GM12875 (cell line): ENCODE data around the gene EPN1.
"Not testable (repeated sequence)": the region's sequence is repeated elsewhere in the genome, so short reads cannot be mapped to it uniquely, and the experiment has no call there.

ENCODE experiments used
- H3K4me3 ChIP-seq: one replicate; pipeline ENCODE4 v1.5.1; 2011; ENCODE audit warnings: low read depth, low read length, control low read depth
- TF ChIP-seq, protein P1 (sequence below): IDR thresholded peaks from 2 replicates; pipeline ENCODE4 v1.5.1; 2011; ENCODE audit warnings: low read depth, mild to moderate bottlenecking, control low read depth, inconsistent platforms, low read length, moderate library complexity, borderline replicate concordance; ENCODE audit not compliant: insufficient read depth

Gene EPN1

DNA sequence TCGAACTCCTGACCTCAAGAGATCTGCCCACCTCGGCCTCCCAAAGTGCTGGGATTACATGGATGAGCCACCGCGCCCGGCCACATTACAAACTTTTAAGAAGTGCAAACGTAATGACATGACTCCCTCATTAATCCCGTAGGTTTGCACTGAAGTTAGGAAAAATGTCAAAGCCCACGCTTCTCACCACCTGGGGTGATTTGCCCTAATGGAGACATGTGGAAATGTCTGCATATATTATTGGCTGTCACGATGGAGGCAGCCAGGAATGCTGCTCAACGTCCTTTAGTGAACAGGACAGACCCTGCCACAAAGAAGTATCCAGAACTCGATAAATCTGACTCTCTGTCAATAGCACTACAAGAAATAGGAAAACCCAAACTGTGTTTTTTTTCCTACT is 42.2 kb downstream of the EPN1 start:
- TF ChIP-seq, protein P1, sequence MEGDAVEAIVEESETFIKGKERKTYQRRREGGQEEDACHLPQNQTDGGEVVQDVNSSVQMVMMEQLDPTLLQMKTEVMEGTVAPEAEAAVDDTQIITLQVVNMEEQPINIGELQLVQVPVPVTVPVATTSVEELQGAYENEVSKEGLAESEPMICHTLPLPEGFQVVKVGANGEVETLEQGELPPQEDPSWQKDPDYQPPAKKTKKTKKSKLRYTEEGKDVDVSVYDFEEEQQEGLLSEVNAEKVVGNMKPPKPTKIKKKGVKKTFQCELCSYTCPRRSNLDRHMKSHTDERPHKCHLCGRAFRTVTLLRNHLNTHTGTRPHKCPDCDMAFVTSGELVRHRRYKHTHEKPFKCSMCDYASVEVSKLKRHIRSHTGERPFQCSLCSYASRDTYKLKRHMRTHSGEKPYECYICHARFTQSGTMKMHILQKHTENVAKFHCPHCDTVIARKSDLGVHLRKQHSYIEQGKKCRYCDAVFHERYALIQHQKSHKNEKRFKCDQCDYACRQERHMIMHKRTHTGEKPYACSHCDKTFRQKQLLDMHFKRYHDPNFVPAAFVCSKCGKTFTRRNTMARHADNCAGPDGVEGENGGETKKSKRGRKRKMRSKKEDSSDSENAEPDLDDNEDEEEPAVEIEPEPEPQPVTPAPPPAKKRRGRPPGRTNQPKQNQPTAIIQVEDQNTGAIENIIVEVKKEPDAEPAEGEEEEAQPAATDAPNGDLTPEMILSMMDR = no peak
- H3K4me3 ChIP-seq = no peak overlapping the region

DNA sequence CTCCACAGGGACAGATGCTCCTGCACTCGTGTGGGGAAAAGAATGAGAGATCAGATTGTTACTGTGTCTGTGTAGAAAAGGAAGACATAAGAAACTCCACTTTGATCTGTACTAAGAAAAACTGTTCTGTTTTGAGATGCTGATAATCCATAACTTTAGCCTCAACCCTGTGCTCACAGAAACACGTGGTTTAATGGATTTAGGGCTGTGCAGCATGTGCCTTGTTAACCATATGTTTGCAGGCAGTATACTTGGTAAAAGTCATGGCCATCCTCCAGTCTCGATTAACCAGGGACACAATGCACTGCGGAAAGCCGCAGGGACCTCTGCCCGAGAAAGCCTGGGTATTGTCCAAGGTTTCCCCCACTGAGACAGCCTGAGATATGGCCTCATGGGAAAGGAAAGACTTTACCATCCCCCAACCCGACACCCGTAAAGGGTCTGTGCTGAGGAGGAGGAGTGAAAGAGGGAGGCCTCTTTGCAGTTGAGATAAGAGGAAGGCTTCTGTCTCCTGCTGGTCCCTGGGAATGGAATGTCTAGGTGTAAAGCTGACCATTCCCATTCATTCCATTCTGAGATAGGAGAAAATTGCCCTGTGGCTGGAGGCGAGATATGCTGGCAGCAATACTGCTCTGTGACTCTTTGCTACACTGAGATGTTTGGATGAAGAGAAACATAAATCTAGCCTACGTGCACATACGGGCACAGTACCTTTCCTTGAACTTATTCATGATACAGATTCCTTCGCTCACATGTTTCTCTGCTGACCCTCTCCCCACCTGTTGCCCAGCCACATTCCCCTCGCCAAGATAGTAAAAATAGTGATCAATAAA is 43.1 kb downstream of the EPN1 start:
- H3K4me3 ChIP-seq = not testable (repeated sequence)

DNA sequence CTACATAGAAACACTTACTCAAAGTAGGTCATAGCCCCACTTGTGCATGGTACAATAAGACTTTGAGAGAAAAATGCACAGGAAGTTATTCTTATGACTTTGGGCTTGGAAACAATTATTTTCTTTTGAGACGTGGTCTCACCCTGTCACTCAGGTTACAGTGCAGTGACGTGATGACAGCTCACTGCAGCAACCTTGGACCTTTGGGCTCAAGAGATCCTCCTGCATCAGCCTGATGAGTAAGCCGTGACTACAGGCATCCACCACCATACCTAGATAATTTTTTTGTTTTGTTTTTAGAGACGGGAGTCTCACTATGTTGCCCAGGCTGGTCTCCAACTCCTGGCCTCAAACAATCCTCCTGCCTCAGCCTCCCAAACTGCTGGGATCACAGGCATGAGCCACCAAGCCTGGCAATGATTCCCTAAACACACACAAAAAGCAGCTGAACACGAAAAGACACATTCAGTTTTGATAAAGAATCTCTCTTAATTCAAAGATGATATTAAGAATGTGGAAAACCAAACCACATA is 45.3 kb downstream of the EPN1 start:
- H3K4me3 ChIP-seq = no peak overlapping the region
- TF ChIP-seq, protein P1 = no peak

DNA sequence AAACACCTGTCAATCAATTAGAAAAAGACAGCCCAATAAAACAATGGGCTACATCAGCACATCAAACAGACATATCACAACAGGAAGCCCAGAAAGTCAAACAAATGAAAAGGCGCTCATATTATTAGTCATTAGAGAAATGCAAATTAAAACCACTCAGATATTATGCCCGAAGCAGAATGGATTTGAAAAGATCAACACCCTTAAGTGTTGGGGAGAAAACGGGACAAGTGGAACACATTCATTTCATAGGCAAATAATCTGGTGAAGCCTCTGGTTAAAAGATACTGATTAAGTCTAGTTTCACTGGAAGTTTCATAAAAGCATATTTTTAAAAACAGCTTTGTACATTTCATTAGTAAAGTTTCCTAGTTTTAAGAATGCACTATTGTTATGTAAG is 45.8 kb downstream of the EPN1 start:
- H3K4me3 ChIP-seq = no peak overlapping the region
- TF ChIP-seq, protein P1 = no peak

DNA sequence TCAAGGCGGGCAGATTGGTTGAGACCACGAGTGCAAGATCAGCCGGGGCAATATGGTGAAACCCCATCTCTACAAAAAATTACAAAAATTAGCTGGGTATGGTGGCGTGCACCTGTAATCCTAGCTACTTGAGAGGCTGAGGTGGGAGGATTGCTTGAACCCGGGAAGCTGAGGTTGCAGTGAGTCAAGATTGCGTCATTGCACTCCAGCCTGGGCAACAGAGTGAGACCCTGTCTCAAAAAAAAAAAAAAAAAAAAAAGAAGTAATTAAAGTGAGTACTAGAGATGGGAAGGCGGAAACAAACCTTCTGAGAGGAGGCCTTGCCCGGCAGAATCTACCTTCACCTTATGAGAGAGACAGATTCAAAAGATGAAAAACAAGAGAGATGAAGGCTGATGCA is 48.5 kb downstream of the EPN1 start:
- TF ChIP-seq, protein P1 = no peak
- H3K4me3 ChIP-seq = no peak overlapping the region

DNA sequence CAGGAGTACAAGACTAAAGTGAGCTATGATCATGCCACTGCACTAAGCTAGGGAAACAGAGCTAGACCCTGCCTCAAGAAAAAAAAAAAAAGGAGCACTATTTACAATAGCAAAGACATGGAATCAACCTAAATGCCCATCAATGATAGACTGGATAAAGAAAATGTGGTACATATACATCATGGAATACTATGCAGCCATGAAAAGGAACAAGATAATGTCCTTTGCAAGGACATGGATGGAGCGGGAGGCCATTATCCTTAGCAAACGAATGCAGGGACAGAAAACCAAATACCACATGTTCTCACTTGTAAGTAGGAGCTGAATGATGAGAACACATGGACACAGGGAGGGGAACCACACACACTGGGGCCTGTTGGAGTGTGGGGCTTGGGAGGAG is 55.4 kb downstream of the EPN1 start:
- H3K4me3 ChIP-seq = not testable (repeated sequence)

DNA sequence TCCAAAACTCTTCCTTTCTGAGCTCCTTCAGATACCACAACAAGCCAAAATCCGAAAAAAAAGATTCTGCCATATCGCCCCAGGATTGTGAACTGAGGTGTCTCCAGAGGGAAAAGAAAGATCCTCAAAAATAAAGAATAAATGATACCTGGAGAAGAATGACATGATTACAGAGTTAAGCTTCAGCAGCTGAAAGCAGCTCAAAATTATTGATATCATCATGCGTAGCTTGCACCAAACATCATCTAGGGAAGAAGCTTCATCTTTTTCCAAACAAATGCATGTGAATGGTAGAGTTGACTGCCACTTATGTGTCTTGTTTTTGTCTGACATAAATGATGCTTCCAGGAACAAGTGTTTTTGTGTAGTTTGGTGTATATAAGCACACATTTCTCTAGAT is 63.3 kb downstream of the EPN1 start, which contains the start of gene NLRP9:
Gene NLRP9 (minus strand): TSS at position 101 of the 400 bp plus-strand sequence. CDS start 28 bp downstream, at position 73.
- TF ChIP-seq, protein P1 = no peak
- no peak within 1 kb of the TSS for H3K4me3 ChIP-seq

DNA sequence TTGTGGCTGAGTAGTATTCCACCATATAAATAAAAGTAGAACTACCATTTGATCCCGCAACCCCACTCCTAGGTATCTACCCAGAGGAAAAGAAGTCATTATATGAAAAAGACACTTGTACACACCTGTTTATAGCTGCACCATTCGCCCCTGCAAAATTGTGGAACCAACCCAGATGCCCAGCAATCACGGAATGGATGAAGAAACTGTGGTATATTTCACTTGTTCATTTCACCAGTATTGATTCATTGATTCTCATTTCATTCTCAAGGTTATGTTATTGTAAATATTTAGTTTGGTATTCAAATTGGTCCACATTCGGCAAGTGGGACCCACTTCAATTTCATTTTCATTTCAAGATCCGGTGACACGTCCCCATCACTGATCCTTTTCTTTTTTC is 75.7 kb downstream of the EPN1 start:
- TF ChIP-seq, protein P1 = no peak
- no peak overlapping the region for H3K4me3 ChIP-seq
